IPS-20b (cell line): Measurements from ENCODE around the gene TRIM2.
A peak's percentile ranks its signal among the peaks of the same experiment; 100 is the strongest.

Source experiments
- H3K27ac ChIP-seq: one replicate; pipeline ENCODE4 v1.5.1; 2013; ENCODE audit warnings: low read length
- H3K27me3 ChIP-seq: 2 replicates; pipeline ENCODE4 v1.6.1; 2013; ENCODE audit warnings: mild to moderate bottlenecking, low read length, inconsistent platforms; ENCODE audit not compliant: insufficient read depth
- H3K36me3 ChIP-seq: 2 replicates; pipeline ENCODE4 v1.6.1; 2013; ENCODE audit warnings: low read depth, mild to moderate bottlenecking, inconsistent platforms, low read length, moderate library complexity; ENCODE audit not compliant: insufficient read depth
- H3K4me1 ChIP-seq: 2 replicates; pipeline ENCODE4 v1.6.1; 2013; ENCODE audit warnings: mild to moderate bottlenecking, control low read depth, inconsistent platforms, low read length, moderate library complexity; ENCODE audit not compliant: insufficient read depth
- H3K4me3 ChIP-seq: 2 replicates; pipeline ENCODE4 v1.5.1; 2013; ENCODE audit warnings: mild to moderate bottlenecking, low read length, inconsistent platforms
- H3K9ac ChIP-seq: 2 replicates; pipeline ENCODE4 v1.6.1; 2013; ENCODE audit warnings: low read depth, mild to moderate bottlenecking, inconsistent platforms, low read length, moderate library complexity
- H3K9me3 ChIP-seq: 2 replicates; pipeline ENCODE4 v1.6.1; 2013; ENCODE audit warnings: mild to moderate bottlenecking, low read depth, low read length, inconsistent platforms; ENCODE audit not compliant: insufficient read depth

Gene TRIM2

DNA sequence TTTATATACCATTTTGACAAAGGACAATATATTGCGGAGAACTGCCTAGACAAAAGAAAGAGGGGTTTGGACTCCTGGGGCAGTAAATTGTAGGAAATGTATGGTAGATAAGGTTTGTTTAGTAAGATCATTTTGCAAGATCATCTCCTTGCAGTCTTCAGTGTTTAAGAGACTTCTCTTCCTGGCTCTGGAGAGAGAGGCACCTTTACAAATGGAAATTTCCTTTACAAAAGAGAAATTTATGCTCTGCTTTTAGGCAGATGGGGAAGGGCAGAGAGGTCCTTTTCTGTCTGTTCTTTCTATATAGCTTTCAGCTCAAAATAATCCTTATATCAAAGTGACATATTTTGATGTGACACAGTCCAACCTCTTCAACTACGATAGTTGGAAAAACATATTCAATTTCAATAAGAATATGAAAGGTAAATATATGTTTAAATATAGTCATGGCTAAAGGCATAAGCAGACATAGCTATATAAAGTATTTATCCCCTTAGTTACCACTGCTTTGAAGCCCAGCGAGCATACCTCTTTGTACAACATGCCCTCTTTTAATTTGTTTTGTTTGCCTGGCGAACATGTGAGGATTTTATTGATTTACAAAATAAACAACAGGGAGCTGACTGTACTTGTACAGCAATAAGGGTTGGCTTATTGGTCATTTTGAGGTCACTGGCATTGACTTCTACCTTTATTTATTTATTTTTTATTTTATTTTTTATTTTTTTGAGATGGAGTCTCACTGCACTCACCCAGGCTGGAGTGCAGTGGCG lies 65.2 kb downstream of the TRIM2 start:
- Histone ChIP-seq H3K4me3 (peak overlapping the region; percentile 41), H3K27ac (no peak overlapping the region), H3K9me3 (no peaks in the 10 kb centered on the region), H3K4me1 (peaks cover 29% of the 10 kb centered on the region; the same call in 1 of the 2 replicates), H3K27me3 (no peaks in the 10 kb centered on the region), H3K9ac (peak overlapping the region; percentile 51; the same call in 1 of the 2 replicates), H3K36me3 (peaks cover 11% of the 10 kb centered on the region)

DNA sequence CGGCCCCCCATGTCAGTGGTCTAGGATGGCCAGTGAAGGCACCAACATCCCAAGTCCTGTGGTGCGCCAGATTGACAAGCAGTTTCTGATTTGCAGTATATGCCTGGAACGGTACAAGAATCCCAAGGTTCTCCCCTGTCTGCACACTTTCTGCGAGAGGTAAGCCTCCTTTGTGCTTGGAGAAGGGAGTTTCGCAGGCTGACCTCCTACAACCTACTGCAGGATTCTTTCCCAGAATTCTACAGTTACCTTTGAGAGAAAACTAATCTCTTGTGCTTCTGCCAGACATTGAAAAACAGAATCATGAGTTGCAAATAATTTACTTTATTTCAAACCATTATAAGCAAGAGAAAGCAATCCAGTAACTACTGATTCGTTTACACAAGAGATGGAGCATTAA lies 66.1 kb downstream of the TRIM2 start:
- no peaks in the 10 kb centered on the region for H3K27me3 ChIP-seq
- H3K9me3 ChIP-seq: no peaks in the 10 kb centered on the region
- no peak overlapping the region for H3K27ac ChIP-seq
- peaks cover 11% of the 10 kb centered on the region for H3K36me3 ChIP-seq
- 0 out of 2 replicates have a peak overlapping the region, but pooled peaks have one; percentile 5 for H3K9ac ChIP-seq
- H3K4me1 ChIP-seq: peaks cover 38% of the 10 kb centered on the region
- no peak overlapping the region for H3K4me3 ChIP-seq

GRCh38 chr4:153271820-153272219 lies 67.6 kb downstream of the TRIM2 start:
- H3K27ac ChIP-seq: no peak overlapping the region
- no peaks in the 10 kb centered on the region for H3K9me3 ChIP-seq
- no peak overlapping the region for H3K4me3 ChIP-seq

DNA sequence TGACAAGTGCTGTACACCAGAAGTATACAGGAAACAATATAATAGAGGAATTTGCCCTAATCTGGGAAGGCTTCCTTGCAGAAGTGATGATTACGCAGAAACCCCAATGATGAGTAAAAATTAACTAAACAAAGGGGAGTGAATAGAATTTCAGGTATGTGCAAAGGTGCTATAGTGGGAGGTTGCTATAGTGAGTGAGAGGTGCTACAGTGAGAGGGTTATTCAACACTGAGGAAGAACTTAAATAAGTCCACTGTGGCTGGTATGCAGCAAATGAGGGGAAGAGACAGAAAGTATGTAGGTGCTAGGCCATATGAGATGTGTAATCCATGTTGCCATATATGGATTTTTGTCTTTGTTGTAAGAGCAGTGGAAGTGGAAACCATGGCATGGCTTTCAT lies 69.5 kb downstream of the TRIM2 start:
- Histone ChIP-seq H3K27ac (no peak overlapping the region), H3K9me3 (no peaks in the 10 kb centered on the region), H3K36me3 (peaks cover 42% of the 10 kb centered on the region), H3K9ac (no peak overlapping the region), H3K4me3 (no peak overlapping the region), H3K4me1 (peaks cover 30% of the 10 kb centered on the region), H3K27me3 (no peaks in the 10 kb centered on the region)

More at GRCh38 chr4:153271820-153272219, 67.6 kb downstream of the TRIM2 start:
- Histone ChIP-seq H3K4me1 (peaks cover 42% of the 10 kb centered on the region), H3K27me3 (no peaks in the 10 kb centered on the region), H3K9ac (no peak overlapping the region), H3K36me3 (peaks cover 24% of the 10 kb centered on the region)

DNA sequence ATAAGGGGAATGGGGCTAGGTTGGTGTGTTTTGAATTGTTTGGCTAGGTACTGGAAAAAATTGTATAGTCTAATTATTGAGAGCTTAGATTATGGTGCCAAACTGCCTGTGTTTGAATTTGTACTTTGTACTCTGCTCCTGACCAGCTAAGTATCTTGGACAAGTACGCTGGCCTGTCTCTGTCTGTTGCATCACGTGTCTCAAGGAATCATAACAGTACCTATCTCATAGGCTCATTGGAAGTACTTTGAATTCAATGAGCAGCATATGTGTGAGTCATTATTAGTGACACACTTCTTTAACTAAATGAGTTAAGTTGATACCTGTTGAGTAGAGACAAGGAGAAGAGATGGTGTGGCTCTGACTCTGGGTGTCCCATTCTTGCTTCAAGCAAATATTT lies 70.7 kb downstream of the TRIM2 start:
- H3K9ac ChIP-seq: no peak overlapping the region
- no peaks in the 10 kb centered on the region for H3K9me3 ChIP-seq
- no peak overlapping the region for H3K27ac ChIP-seq
- peaks cover 22% of the 10 kb centered on the region for H3K4me1 ChIP-seq
- H3K27me3 ChIP-seq: no peaks in the 10 kb centered on the region
- peaks cover 46% of the 10 kb centered on the region for H3K36me3 ChIP-seq
- no peak overlapping the region for H3K4me3 ChIP-seq

DNA sequence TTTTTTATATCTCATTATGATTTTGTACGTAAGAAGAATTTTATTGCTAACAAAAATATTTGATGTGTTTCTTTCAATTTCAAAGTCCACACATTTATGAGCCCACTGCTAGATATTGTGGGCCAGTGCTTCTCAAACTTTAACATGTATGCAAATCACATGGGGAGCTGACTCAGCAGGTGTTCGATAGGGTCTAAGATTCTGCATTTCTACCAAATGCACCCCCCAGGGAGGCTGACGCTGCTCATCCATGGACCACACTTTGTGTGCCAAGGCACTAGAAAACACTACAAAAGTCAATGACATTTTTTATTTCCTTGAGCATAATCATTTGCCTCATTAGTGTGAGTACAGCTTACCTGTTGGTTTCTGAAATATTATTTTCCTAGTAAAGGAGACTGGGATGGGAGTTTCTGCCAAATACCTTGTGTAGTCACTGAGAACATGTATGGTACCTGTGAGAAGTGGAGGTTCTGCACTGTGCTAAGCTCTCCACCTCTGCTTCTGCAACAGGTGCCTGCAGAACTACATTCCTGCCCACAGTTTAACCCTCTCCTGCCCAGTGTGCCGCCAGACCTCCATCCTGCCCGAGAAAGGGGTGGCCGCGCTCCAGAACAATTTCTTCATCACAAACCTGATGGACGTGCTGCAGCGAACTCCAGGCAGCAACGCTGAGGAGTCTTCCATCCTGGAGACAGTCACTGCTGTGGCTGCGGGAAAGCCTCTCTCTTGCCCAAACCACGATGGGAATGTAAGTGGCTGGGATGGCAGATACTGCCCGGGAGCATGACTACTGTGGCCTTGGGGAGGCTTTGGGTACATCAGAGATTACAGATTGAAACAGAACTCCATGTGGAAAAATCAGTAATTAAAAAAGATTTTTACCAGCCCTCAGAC lies 71.4 kb downstream of the TRIM2 start:
- no peak overlapping the region for H3K9ac ChIP-seq
- no peaks in the 10 kb centered on the region for H3K27me3 ChIP-seq
- H3K4me3 ChIP-seq: no peak overlapping the region
- H3K9me3 ChIP-seq: no peaks in the 10 kb centered on the region
- peaks cover 41% of the 10 kb centered on the region for H3K36me3 ChIP-seq
- peaks cover 17% of the 10 kb centered on the region for H3K4me1 ChIP-seq
- no peak overlapping the region for H3K27ac ChIP-seq

GRCh38 chr4:153276971-153277370 lies 72.7 kb downstream of the TRIM2 start:
- Histone ChIP-seq H3K36me3 (peaks cover 48% of the 10 kb centered on the region), H3K27me3 (no peaks in the 10 kb centered on the region), H3K9ac (no peak overlapping the region)

GRCh38 chr4:153281476-153281875 lies 77.2 kb downstream of the TRIM2 start:
- Histone ChIP-seq H3K27me3 (no peaks in the 10 kb centered on the region), H3K9me3 (peaks cover 7% of the 10 kb centered on the region; the same call in 1 of the 2 replicates), H3K4me3 (no peak overlapping the region), H3K36me3 (peaks cover 49% of the 10 kb centered on the region), H3K4me1 (no peaks in the 10 kb centered on the region), H3K27ac (no peak overlapping the region), H3K9ac (no peak overlapping the region)

More at GRCh38 chr4:153276971-153277370, 72.7 kb downstream of the TRIM2 start:
- Histone ChIP-seq H3K27ac (no peak overlapping the region), H3K4me1 (peaks cover 17% of the 10 kb centered on the region), H3K4me3 (no peak overlapping the region), H3K9me3 (no peaks in the 10 kb centered on the region)

DNA sequence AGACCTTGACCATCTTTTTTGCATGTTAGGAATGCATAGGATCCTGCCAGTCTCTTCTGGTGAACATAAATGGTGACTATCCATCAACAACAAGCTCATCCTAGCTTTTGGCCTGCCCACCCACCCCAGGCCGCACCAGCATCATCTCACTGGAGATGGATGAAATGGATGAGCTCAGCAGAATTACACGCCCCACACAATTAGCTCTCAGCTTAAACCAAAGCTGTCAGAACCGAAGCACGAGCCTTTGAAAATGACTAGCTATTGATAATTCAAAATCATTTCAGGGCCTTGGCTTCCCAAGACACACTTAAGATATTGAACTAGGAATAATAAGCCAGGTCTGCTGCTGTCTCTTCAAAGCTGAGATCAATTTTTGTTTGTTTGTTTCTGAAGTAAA lies 77.8 kb downstream of the TRIM2 start:
- no peaks in the 10 kb centered on the region for H3K27me3 ChIP-seq
- peaks cover 7% of the 10 kb centered on the region; the same call in 1 of the 2 replicates for H3K9me3 ChIP-seq
- H3K27ac ChIP-seq: no peak overlapping the region
- H3K36me3 ChIP-seq: peaks cover 45% of the 10 kb centered on the region
- H3K4me3 ChIP-seq: no peak overlapping the region
- no peak overlapping the region for H3K9ac ChIP-seq
- H3K4me1 ChIP-seq: no peaks in the 10 kb centered on the region

DNA sequence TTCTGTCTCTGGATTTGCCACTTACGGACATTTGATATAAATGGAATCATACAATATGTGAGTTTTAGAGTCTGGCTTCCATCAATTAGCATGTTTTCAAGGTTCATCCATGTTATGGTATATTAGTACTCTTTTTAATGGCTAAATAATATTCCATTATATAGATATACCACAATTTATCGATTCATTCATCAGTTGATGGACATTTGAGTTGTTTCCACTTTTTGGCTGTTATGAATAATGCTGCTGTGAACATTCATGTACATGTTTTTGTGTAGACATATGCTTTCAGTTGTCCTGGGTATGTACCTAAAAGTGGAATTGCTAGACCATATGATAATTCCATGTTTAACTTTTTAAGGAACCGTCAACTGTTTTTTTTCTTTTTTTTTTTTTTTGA lies 79.0 kb downstream of the TRIM2 start:
- Histone ChIP-seq H3K4me1 (no peaks in the 10 kb centered on the region), H3K9me3 (peaks cover 7% of the 10 kb centered on the region; the same call in 1 of the 2 replicates), H3K9ac (no peak overlapping the region), H3K4me3 (no peak overlapping the region), H3K36me3 (peaks cover 33% of the 10 kb centered on the region), H3K27ac (no peak overlapping the region), H3K27me3 (no peaks in the 10 kb centered on the region)

DNA sequence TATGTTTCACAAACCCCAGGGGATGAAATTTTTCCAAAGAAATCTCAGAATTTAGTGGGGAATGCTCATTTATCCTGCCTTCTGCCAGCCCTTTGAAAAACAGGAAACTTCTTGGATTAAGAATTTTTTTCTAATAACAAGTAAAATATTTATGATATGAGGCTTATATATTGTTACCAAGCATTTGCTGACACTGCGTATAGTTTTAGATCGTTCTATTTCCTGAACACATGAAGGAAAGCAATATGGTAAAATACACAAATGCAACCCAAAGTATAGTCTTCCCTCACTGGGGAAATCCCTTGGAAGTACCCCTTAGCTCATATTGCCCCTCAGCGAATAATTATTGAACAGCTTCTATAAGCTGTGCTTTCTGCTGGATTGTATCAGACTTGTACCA lies 85.9 kb downstream of the TRIM2 start:
- Histone ChIP-seq H3K4me3 (no peak overlapping the region), H3K36me3 (peaks cover 50% of the 10 kb centered on the region), H3K9me3 (no peaks in the 10 kb centered on the region)

More for the DNA sequence above, 85.9 kb downstream of the TRIM2 start:
- no peak overlapping the region for H3K9ac ChIP-seq
- H3K27ac ChIP-seq: no peak overlapping the region
- H3K27me3 ChIP-seq: no peaks in the 10 kb centered on the region
- no peaks in the 10 kb centered on the region for H3K4me1 ChIP-seq
